GM19324 (cell line): ENCODE data around the gene RPL41.
"Not testable (repeated sequence)": the region's sequence is repeated elsewhere in the genome, so short reads cannot be mapped to it uniquely, and the experiment has no call there.

Source experiments
- ATAC-seq: cut with Tn5 transposase; IDR thresholded peaks from one replicate; pipeline ENCODE4 v1.9.1; 2021; ENCODE audit warnings: mild to moderate bottlenecking, moderate library complexity; ENCODE audit not compliant: unreplicated experiment, low FRiP score

The RPL41 gene

GRCh38 chr12:56152756-56153677, 36.6 kb downstream of the RPL41 start:
- no peak for ATAC-seq

- ATAC-seq = no peak
Observed at GRCh38 chr12:56153678-56154065, 37.2 kb downstream of the RPL41 start.

- no peak for ATAC-seq
Observed at GRCh38 chr12:56154246-56154771, 37.9 kb downstream of the RPL41 start.

GRCh38 chr12:56154818-56155217, 38.4 kb downstream of the RPL41 start:
- ATAC-seq = no peak

GRCh38 chr12:56155256-56155845, 38.9 kb downstream of the RPL41 start:
- ATAC-seq = no peak

GRCh38 chr12:56156464-56157200, 40.2 kb downstream of the RPL41 start:
- ATAC-seq = not testable (repeated sequence)

- peak; percentile 26 for ATAC-seq
Observed at GRCh38 chr12:56157201-56158028, 41.0 kb downstream of the RPL41 start.

GRCh38 chr12:56158029-56158925, 41.8 kb downstream of the RPL41 start, which contains the start of gene MYL6:
MYL6 (plus strand) TSS chr12:56158359; CDS start chr12:56158402, 43 bp downstream.
- peak; percentile 82 for ATAC-seq

GRCh38 chr12:56158926-56159461, 42.6 kb downstream of the RPL41 start:
- no peak for ATAC-seq

GRCh38 chr12:56159482-56160192, 43.2 kb downstream of the RPL41 start:
- no peak for ATAC-seq

GRCh38 chr12:56160193-56160763, 43.8 kb downstream of the RPL41 start:
- ATAC-seq = no peak

- no peak for ATAC-seq
Observed at GRCh38 chr12:56160894-56161689, 44.7 kb downstream of the RPL41 start.

GRCh38 chr12:56161690-56162351, 45.4 kb downstream of the RPL41 start:
- ATAC-seq = no peak

- no peak for ATAC-seq
Observed at GRCh38 chr12:56162468-56163290, 46.2 kb downstream of the RPL41 start.

GRCh38 chr12:56163533-56164344, 47.3 kb downstream of the RPL41 start:
- no peak for ATAC-seq
